ENCODE results near the gene ZNF541.
A peak's percentile ranks its signal among the peaks of the same experiment; 100 is the strongest.
"Not testable (repeated sequence)": the region's sequence is repeated elsewhere in the genome, so short reads cannot be mapped to it uniquely, and the experiment has no call there.

The ZNF541 gene

GRCh38 chr19:47608969-47609905 is 36.3 kb upstream of the ZNF541 start, which contains the start of gene BICRA:
TSS of gene BICRA (plus strand) at chr19:47609134. CDS start at chr19:47673575, 64,441 bp downstream.
- Histone ChIP-seq H3K36me3 (ENCODE audit: insufficient read depth, low read length) (0 out of 2 replicates have a peak, but pooled peaks cover 2% of the 10 kb centered on the region), H3K4me3 (ENCODE audit: low read length) (peak within 1 kb of the TSS; percentile 97), H3K27me3 (ENCODE audit: insufficient read depth, low read length) (no peaks in the 10 kb centered on the region), H3K27ac (ENCODE audit: low read depth, low read length) (peak within 1 kb of the TSS; percentile 96), H3K4me1 (ENCODE audit: insufficient read depth, low read length) (peaks cover 20% of the 10 kb centered on the region), H3K9ac (ENCODE audit: low read depth, low read length) (peak within 1 kb of the TSS; percentile 97), H3K9me3 (ENCODE audit: insufficient read depth, low read depth, low read length) (no peaks in the 10 kb centered on the region)
- under 1% methylated on average over 64 of the region's 94 CpGs for WGBS

GRCh38 chr19:47608074-47608918 is 35.3 kb upstream of the ZNF541 start:
- under 1% methylated on average over 91 of the region's 94 CpGs for WGBS

GRCh38 chr19:47607564-47608073 is 34.7 kb upstream of the ZNF541 start:
- H3K4me3 ChIP-seq (ENCODE audit: low read length), result peak overlapping the region; percentile 97
- 0 out of 2 replicates have a peak, but pooled peaks cover 2% of the 10 kb centered on the region for H3K36me3 ChIP-seq (ENCODE audit: insufficient read depth, low read length)
- no peaks in the 10 kb centered on the region for H3K27me3 ChIP-seq (ENCODE audit: insufficient read depth, low read length)
- peak overlapping the region; percentile 96 for H3K27ac ChIP-seq (ENCODE audit: low read depth, low read length)
- peak overlapping the region; percentile 97 for H3K9ac ChIP-seq (ENCODE audit: low read depth, low read length)
- WGBS, result 44% methylated on average over 21 of the region's 21 CpGs
- peaks cover 11% of the 10 kb centered on the region for H3K4me1 ChIP-seq (ENCODE audit: insufficient read depth, low read length)
- no peaks in the 10 kb centered on the region for H3K9me3 ChIP-seq (ENCODE audit: insufficient read depth, low read depth, low read length)

More at GRCh38 chr19:47608074-47608918, 35.3 kb upstream of the ZNF541 start:
- H3K4me3 ChIP-seq (ENCODE audit: low read length), result peak overlapping the region; percentile 97
- peaks cover 12% of the 10 kb centered on the region for H3K4me1 ChIP-seq (ENCODE audit: insufficient read depth, low read length)
- H3K9me3 ChIP-seq (ENCODE audit: insufficient read depth, low read depth, low read length), result no peaks in the 10 kb centered on the region
- H3K27me3 ChIP-seq (ENCODE audit: insufficient read depth, low read length), result no peaks in the 10 kb centered on the region
- H3K9ac ChIP-seq (ENCODE audit: low read depth, low read length), result peak overlapping the region; percentile 97
- H3K36me3 ChIP-seq (ENCODE audit: insufficient read depth, low read length), result 0 out of 2 replicates have a peak, but pooled peaks cover 2% of the 10 kb centered on the region
- peak overlapping the region; percentile 96 for H3K27ac ChIP-seq (ENCODE audit: low read depth, low read length)

- WGBS, result 81% methylated on average over 12 of the region's 13 CpGs
- Histone ChIP-seq H3K9me3 (ENCODE audit: insufficient read depth, low read depth, low read length) (no peaks in the 10 kb centered on the region), H3K27ac (ENCODE audit: low read depth, low read length) (no peak overlapping the region), H3K4me1 (ENCODE audit: insufficient read depth, low read length) (peaks cover 4% of the 10 kb centered on the region; the same call in 1 of the 2 replicates), H3K4me3 (ENCODE audit: low read length) (no peak overlapping the region), H3K27me3 (ENCODE audit: insufficient read depth, low read length) (no peaks in the 10 kb centered on the region), H3K36me3 (ENCODE audit: insufficient read depth, low read length) (no peaks in the 10 kb centered on the region), H3K9ac (ENCODE audit: low read depth, low read length) (no peak overlapping the region)
Observed at GRCh38 chr19:47603706-47604565, 31.0 kb upstream of the ZNF541 start.

GRCh38 chr19:47601180-47601904 is 28.4 kb upstream of the ZNF541 start:
- no peaks in the 10 kb centered on the region for H3K27me3 ChIP-seq (ENCODE audit: insufficient read depth, low read length)
- peak overlapping the region; percentile 71 for H3K4me3 ChIP-seq (ENCODE audit: low read length)
- no peaks in the 10 kb centered on the region for H3K36me3 ChIP-seq (ENCODE audit: insufficient read depth, low read length)
- H3K4me1 ChIP-seq (ENCODE audit: insufficient read depth, low read length), result peaks cover 13% of the 10 kb centered on the region; the same call in 1 of the 2 replicates
- H3K9me3 ChIP-seq (ENCODE audit: insufficient read depth, low read depth, low read length), result no peaks in the 10 kb centered on the region
- H3K27ac ChIP-seq (ENCODE audit: low read depth, low read length), result no peak overlapping the region
- H3K9ac ChIP-seq (ENCODE audit: low read depth, low read length), result no peak overlapping the region
- WGBS, result 84% methylated on average over 17 of the region's 17 CpGs

DNA sequence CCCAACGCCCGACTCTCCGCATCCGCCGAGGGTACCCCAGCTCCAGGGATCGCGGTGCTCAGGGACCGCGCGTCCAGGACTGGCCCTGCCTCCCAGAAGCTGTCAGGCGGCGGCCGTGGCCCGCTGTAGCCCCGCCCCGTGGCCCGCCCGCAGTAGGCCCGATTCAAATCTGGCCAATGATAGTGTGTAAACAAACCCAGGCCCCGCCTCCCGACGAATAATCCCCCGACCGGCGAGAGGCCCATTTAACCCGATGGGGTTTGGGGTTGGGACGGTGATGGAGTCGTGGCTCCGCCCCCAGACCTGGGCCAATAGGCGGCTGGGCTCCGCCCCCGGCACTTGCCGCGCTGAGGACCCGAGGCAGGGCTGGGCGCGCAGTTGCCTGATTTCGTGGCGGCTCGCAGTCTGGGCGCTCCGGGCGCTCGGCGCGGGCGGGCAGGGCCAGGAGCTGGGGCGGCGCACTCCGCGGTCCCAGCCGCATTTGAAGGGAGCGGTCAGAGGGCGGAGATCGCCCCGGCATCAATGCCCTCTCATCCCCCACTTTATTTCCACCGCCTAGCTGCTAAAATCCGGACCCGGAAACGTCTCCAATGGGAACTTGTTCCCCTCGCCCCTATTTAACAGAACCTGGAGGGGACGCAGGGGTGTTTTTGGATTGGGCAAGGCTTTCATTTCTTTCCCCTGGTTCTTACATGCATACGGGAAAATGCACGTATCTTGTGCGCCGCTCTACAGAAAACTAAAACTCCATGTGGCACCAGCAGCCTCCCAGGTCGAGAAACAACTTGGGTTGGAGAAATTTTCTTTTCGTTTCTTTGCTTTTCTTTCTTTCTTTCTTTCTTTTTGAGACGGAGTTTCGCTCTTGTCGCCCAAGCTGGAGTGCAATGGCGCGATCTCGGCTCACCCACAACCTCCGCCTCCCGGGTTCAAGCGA is 27.6 kb upstream of the ZNF541 start:
- H3K4me1 ChIP-seq (ENCODE audit: insufficient read depth, low read length), result peaks cover 13% of the 10 kb centered on the region; the same call in 1 of the 2 replicates

DNA sequence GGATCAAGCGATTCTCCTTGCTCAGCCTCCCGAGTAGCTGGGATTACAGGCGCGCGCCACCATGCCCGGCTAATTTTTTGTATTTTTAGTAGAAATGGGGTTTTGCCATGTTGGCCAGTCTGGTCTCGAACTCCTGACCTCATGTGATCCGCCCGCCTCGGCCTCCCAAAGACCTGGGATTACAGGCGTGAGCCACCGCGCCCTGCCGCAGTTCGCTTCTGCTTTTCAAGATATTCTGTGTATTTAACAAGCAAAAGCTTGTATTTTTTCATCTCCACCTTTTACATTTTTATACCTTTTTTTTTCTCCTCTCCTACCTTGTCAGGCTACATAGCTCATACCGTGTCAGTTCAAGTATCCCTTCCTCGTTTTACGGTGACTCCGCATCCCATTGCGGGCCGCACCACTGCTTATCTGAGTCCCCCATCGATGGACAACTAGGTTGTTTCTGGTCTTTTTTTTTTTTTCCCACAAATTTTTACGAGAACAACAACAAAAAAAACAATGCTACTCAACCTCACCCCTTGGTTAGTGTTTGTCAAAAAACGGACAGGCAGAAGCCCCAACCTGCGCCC is 26.8 kb upstream of the ZNF541 start:
- not testable (repeated sequence) for H3K27me3 ChIP-seq (ENCODE audit: insufficient read depth, low read length); H3K36me3 ChIP-seq (ENCODE audit: insufficient read depth, low read length); H3K9me3 ChIP-seq (ENCODE audit: insufficient read depth, low read depth, low read length)
- peaks cover 13% of the 10 kb centered on the region; the same call in 1 of the 2 replicates for H3K4me1 ChIP-seq (ENCODE audit: insufficient read depth, low read length)
- H3K9ac ChIP-seq (ENCODE audit: low read depth, low read length), result peak overlapping the region; percentile 30; the same call in 1 of the 2 replicates
- peak overlapping the region; percentile 90 for H3K27ac ChIP-seq (ENCODE audit: low read depth, low read length)
- 22% methylated on average over 25 of the region's 25 CpGs for WGBS
- H3K4me3 ChIP-seq (ENCODE audit: low read length), result peak overlapping the region; percentile 65

More for the DNA sequence above, 27.6 kb upstream of the ZNF541 start:
- 7% methylated on average over 76 of the region's 77 CpGs for WGBS
- peak overlapping the region; percentile 71 for H3K4me3 ChIP-seq (ENCODE audit: low read length)
- H3K36me3 ChIP-seq (ENCODE audit: insufficient read depth, low read length), result no peaks in the 10 kb centered on the region
- H3K27ac ChIP-seq (ENCODE audit: low read depth, low read length), result peak overlapping the region; percentile 90
- no peaks in the 10 kb centered on the region for H3K27me3 ChIP-seq (ENCODE audit: insufficient read depth, low read length)
- H3K9ac ChIP-seq (ENCODE audit: low read depth, low read length), result peak overlapping the region; percentile 74
- H3K9me3 ChIP-seq (ENCODE audit: insufficient read depth, low read depth, low read length), result no peaks in the 10 kb centered on the region

DNA sequence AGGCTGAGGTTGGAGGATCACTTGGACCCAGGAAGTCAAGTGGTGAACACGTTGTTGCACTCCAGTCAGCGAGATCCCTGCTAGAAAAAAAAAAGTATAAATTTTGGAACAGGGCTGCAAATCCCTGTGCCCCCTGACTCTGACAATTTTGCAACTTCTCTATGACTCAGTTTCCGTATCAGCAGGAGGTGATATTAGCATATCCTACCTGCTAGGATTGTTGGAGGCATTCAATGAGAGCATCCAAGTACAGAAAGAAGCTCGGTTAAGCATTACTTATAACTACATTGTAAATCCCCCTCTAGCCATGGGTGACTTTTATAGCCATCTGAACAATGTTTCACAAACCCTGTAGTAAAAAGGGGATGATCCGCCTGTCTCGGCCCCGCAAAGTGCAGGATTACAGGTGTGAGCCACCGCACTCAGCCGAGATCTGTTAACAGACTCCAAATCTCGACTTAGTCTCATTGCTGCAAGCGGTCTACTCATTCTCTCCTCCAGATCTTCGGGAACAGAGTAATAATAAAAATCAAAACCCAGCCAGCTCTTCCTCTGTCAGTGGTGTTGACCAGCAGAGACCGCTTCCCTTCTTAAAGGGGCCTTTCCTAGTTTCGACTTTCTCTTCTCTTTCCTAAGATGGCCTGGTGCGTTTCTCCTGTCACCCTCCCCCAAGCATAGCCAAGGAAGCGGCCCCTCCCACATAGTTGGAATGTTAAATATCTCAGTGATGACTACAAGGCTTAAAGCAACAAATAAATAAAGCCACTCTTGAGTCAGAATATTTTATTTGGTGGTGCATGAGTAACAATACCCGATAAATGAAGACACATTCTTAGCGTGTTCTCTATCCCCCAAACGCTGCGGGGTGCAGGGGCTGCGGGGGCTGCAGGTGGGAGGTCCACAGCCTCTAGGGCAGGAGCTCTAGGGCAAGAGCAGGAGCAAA is 25.7 kb upstream of the ZNF541 start:
- H3K27me3 ChIP-seq (ENCODE audit: insufficient read depth, low read length), result no peaks in the 10 kb centered on the region
- H3K9me3 ChIP-seq (ENCODE audit: insufficient read depth, low read depth, low read length), result no peaks in the 10 kb centered on the region
- peak overlapping the region; percentile 90 for H3K27ac ChIP-seq (ENCODE audit: low read depth, low read length)
- H3K4me3 ChIP-seq (ENCODE audit: low read length), result peak overlapping the region; percentile 65
- H3K9ac ChIP-seq (ENCODE audit: low read depth, low read length), result peak overlapping the region; percentile 66
- 5% methylated on average over 20 of the region's 21 CpGs for WGBS
- H3K4me1 ChIP-seq (ENCODE audit: insufficient read depth, low read length), result peaks cover 13% of the 10 kb centered on the region; the same call in 1 of the 2 replicates
- no peaks in the 10 kb centered on the region for H3K36me3 ChIP-seq (ENCODE audit: insufficient read depth, low read length)
